ENCODE measurements around the gene GNMT. TPM values are rescaled to one million over a fixed set of nuclear protein-coding genes. Genes with fewer than 3 reads are reported as not detected.

GNMT gene
- total RNA-seq, 1 donor from 2014 or later: 0.59 TPM

GRCh38 chr6:42929821-42930360, 30.7 kb upstream of the GNMT start:
- Mint-ChIP-seq H3K9me3 (ENCODE audit: unreplicated experiment) (no peaks in the 10 kb centered on the region), H3K27me3 (ENCODE audit: unreplicated experiment) (peaks cover 6% of the 10 kb centered on the region), H3K4me1 (ENCODE audit: unreplicated experiment) (peaks cover 37% of the 10 kb centered on the region), H3K4me3 (ENCODE audit: unreplicated experiment) (peak overlapping the region; percentile 99), H3K36me3 (ENCODE audit: low read depth, unreplicated experiment) (peaks cover 11% of the 10 kb centered on the region), H3K27ac (ENCODE audit: unreplicated experiment) (peak overlapping the region; percentile 98)
- no peak for DNase-seq (ENCODE audit: low spot score)
- TF ChIP-seq, protein P1, sequence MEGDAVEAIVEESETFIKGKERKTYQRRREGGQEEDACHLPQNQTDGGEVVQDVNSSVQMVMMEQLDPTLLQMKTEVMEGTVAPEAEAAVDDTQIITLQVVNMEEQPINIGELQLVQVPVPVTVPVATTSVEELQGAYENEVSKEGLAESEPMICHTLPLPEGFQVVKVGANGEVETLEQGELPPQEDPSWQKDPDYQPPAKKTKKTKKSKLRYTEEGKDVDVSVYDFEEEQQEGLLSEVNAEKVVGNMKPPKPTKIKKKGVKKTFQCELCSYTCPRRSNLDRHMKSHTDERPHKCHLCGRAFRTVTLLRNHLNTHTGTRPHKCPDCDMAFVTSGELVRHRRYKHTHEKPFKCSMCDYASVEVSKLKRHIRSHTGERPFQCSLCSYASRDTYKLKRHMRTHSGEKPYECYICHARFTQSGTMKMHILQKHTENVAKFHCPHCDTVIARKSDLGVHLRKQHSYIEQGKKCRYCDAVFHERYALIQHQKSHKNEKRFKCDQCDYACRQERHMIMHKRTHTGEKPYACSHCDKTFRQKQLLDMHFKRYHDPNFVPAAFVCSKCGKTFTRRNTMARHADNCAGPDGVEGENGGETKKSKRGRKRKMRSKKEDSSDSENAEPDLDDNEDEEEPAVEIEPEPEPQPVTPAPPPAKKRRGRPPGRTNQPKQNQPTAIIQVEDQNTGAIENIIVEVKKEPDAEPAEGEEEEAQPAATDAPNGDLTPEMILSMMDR (IDR thresholded peaks at IDR 0.05; ENCODE audit: unreplicated experiment): no peak

- peak overlapping the region; percentile 38 for H3K27ac Mint-ChIP-seq (ENCODE audit: unreplicated experiment)
- H3K36me3 Mint-ChIP-seq (ENCODE audit: low read depth, unreplicated experiment): peaks cover 28% of the 10 kb centered on the region
- TF ChIP-seq, protein P1 (IDR thresholded peaks at IDR 0.05; ENCODE audit: unreplicated experiment): no peak
Measured at GRCh38 chr6:42932412-42932811, 28.1 kb upstream of the GNMT start.

GRCh38 chr6:42933205-42933604, 27.3 kb upstream of the GNMT start:
- Mint-ChIP-seq H3K9me3 (ENCODE audit: unreplicated experiment) (no peaks in the 10 kb centered on the region), H3K36me3 (ENCODE audit: low read depth, unreplicated experiment) (peaks cover 34% of the 10 kb centered on the region), H3K27ac (ENCODE audit: unreplicated experiment) (peak overlapping the region; percentile 53), H3K4me1 (ENCODE audit: unreplicated experiment) (peaks cover 55% of the 10 kb centered on the region), H3K27me3 (ENCODE audit: unreplicated experiment) (peaks cover 6% of the 10 kb centered on the region), H3K4me3 (ENCODE audit: unreplicated experiment) (no peak overlapping the region)
- DNase-seq (ENCODE audit: low spot score): no peak
- TF ChIP-seq, protein P1 (IDR thresholded peaks at IDR 0.05; ENCODE audit: unreplicated experiment): no peak

More at GRCh38 chr6:42932412-42932811, 28.1 kb upstream of the GNMT start:
- peaks cover 51% of the 10 kb centered on the region for H3K4me1 Mint-ChIP-seq (ENCODE audit: unreplicated experiment)
- H3K4me3 Mint-ChIP-seq (ENCODE audit: unreplicated experiment): peak overlapping the region; percentile 1
- no peak for DNase-seq (ENCODE audit: low spot score)
- no peaks in the 10 kb centered on the region for H3K9me3 Mint-ChIP-seq (ENCODE audit: unreplicated experiment)
- H3K27me3 Mint-ChIP-seq (ENCODE audit: unreplicated experiment): peaks cover 6% of the 10 kb centered on the region

DNA sequence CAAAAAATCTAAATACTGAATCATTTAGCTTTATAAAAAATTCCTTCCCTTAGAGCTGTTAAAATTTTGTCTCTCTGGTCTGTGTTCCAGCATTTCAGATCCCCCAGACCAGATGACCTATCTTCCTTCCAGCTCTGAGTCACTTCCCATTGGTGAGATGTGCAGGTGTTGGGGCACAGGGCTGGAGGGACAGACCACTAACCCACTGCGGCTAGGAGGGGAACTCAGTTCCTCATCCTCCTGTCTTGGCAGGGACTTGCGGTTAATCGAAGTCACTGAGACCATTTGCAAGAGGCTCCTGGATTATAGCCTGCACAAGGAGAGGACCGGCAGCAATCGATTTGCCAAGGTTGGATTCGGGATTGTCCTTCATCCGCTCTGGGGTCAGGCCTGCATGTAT, 25.2 kb upstream of the GNMT start:
- TF ChIP-seq, protein P1 (IDR thresholded peaks at IDR 0.05; ENCODE audit: unreplicated experiment): no peak
- H3K27ac Mint-ChIP-seq (ENCODE audit: unreplicated experiment): no peak overlapping the region
- H3K36me3 Mint-ChIP-seq (ENCODE audit: low read depth, unreplicated experiment): peaks cover 40% of the 10 kb centered on the region
- no peaks in the 10 kb centered on the region for H3K9me3 Mint-ChIP-seq (ENCODE audit: unreplicated experiment)
- H3K27me3 Mint-ChIP-seq (ENCODE audit: unreplicated experiment): peaks cover under 1% of the 10 kb centered on the region
- DNase-seq (ENCODE audit: low spot score): no peak
- H3K4me3 Mint-ChIP-seq (ENCODE audit: unreplicated experiment): no peak overlapping the region
- H3K4me1 Mint-ChIP-seq (ENCODE audit: unreplicated experiment): peaks cover 46% of the 10 kb centered on the region

GRCh38 chr6:42936398-42936797, 24.2 kb upstream of the GNMT start:
- TF ChIP-seq, protein P1 (IDR thresholded peaks at IDR 0.05; ENCODE audit: unreplicated experiment): no peak
- H3K27me3 Mint-ChIP-seq (ENCODE audit: unreplicated experiment): no peaks in the 10 kb centered on the region
- peaks cover 38% of the 10 kb centered on the region for H3K36me3 Mint-ChIP-seq (ENCODE audit: low read depth, unreplicated experiment)
- H3K4me1 Mint-ChIP-seq (ENCODE audit: unreplicated experiment): peaks cover 37% of the 10 kb centered on the region
- no peak for DNase-seq (ENCODE audit: low spot score)
- H3K4me3 Mint-ChIP-seq (ENCODE audit: unreplicated experiment): peak overlapping the region; percentile 56
- no peaks in the 10 kb centered on the region for H3K9me3 Mint-ChIP-seq (ENCODE audit: unreplicated experiment)
- H3K27ac Mint-ChIP-seq (ENCODE audit: unreplicated experiment): no peak overlapping the region

Measured in endothelial cell (in vitro differentiated cells).